ENCODE data around the gene RPL13A.

- TF ChIP-seq POLR2AphosphoS5 (IDR thresholded peaks at IDR 0.05; ENCODE audit: low read depth, low read length) (no peak), CTCF (IDR thresholded peaks at IDR 0.05) (no peak), REST (IDR thresholded peaks at IDR 0.05; ENCODE audit: insufficient read depth in 1 of 2, low read depth in 2 of 2, low read length in 1 of 2) (no peak), SIN3A (IDR thresholded peaks at IDR 0.05; ENCODE audit: borderline replicate concordance, insufficient read depth, low read depth, low read length) (no peak)
These were observed 31.1 kb upstream of the RPL13A start for GRCh38 chr19:49456326-49456725.
